Endothelial cell of umbilical vein (primary cell): ENCODE data around the gene SPTY2D1.

Source experiments
- CTCF ChIP-seq, 2 donors: IDR thresholded peaks; 1 replicate in 1 of 2; 2 replicates in 1 of 2; pipeline ENCODE4 v1.5.1; 2011; ENCODE audit warnings: low read length in 2 of 2, mild to moderate bottlenecking in 2 of 2, moderate library complexity in 2 of 2, control low read depth in 1 of 2, inconsistent platforms in 1 of 2, low read depth in 1 of 2; ENCODE audit not compliant: insufficient read depth in 1 of 2; ENCODE audit errors: extremely low read depth in 1 of 2
- POLR2A ChIP-seq: IDR thresholded peaks from 2 replicates; pipeline ENCODE4 v1.6.1; 2012; ENCODE audit warnings: low read depth, mild to moderate bottlenecking, control low read depth, low read length

- TF ChIP-seq CTCF (IDR thresholded peaks at IDR 0.05; ENCODE audit: extremely low read depth in 1 of 2, insufficient read depth in 1 of 2, low read depth in 1 of 2, low read length in 2 of 2) = no peak
- TF ChIP-seq POLR2A = no peak
Observed at GRCh38 chr11:18641677-18642076, 7.5 kb upstream of the SPTY2D1 start.
